Activated naive CD4-positive, alpha-beta T cell (primary cell): ENCODE measurements around the gene ILDR1.
"Not testable (repeated sequence)": the region's sequence is repeated elsewhere in the genome, so short reads cannot be mapped to it uniquely, and the experiment has no call there.

Experiments used
- DNase-seq, 4 experiments: peaks; one replicate each; lab custom pipeline; 2025; lab: John Stamatoyannopoulos, UW

Gene ILDR1

GRCh38 chr3:121942116-121942786, 79.8 kb downstream of the ILDR1 start:
- DNase-seq = no peak

GRCh38 chr3:121941592-121941991, 80.5 kb downstream of the ILDR1 start:
- no peak for DNase-seq

- not testable (repeated sequence) for DNase-seq
Observed at GRCh38 chr3:121938141-121938855, 83.7 kb downstream of the ILDR1 start.
